DND-41 (cell line): ENCODE results near the gene DENND2A.
"Not testable (repeated sequence)": the region's sequence is repeated elsewhere in the genome, so short reads cannot be mapped to it uniquely, and the experiment has no call there.

Experiments used
- ATAC-seq: fragments of 200-7000 bp; cut with Tn5 transposase; 3 replicates; pipeline ENCODE4 v1.9.1; 2021; ENCODE audit warnings: low read depth; ENCODE audit not compliant: insufficient read depth
- DNase-seq: peaks from one replicate; pipeline ENCODE4 v3.0.0-alpha.2; 2020
- H2AFZ ChIP-seq: 2 replicates; pipeline ENCODE4 v1.6.0; 2012; ENCODE audit warnings: low read depth, low read length
- H3K27ac ChIP-seq: 2 replicates; pipeline ENCODE4 v1.5.1; 2012; ENCODE audit warnings: low read length, inconsistent platforms
- H3K27me3 ChIP-seq: fragments of 200-600 bp; sonication (generic); 2 replicates; pipeline ENCODE4 v1.6.0; 2012; ENCODE audit warnings: low read length, mild to moderate bottlenecking, inconsistent platforms; ENCODE audit not compliant: insufficient read depth, poor library complexity
- H3K36me3 ChIP-seq: 2 replicates; pipeline ENCODE4 v1.5.1; 2012; ENCODE audit warnings: low read length, inconsistent platforms; ENCODE audit not compliant: insufficient read depth
- H3K4me1 ChIP-seq: 2 replicates; pipeline ENCODE4 v1.5.1; 2012; ENCODE audit warnings: mild to moderate bottlenecking, low read length; ENCODE audit not compliant: insufficient read depth
- H3K4me2 ChIP-seq: 2 replicates; pipeline ENCODE4 v1.6.0; 2012; ENCODE audit warnings: mild to moderate bottlenecking, moderate library complexity, low read length, inconsistent platforms; ENCODE audit not compliant: insufficient read depth
- H3K4me3 ChIP-seq, 2 experiments: fragments of 200-600 bp in 1 of 2; shearing (Covaris generic) in 1 of 2; 2 replicates each; pipeline ENCODE4 v1.5.1; 2012 to 2016; ENCODE audit warnings: inconsistent platforms in 2 of 2, low read length in 2 of 2, mild to moderate bottlenecking in 2 of 2, low read depth in 1 of 2, moderate library complexity in 1 of 2
- H3K79me2 ChIP-seq: 2 replicates; pipeline ENCODE4 v1.6.0; 2012; ENCODE audit warnings: low read length, inconsistent platforms; ENCODE audit not compliant: insufficient read depth
- H3K9ac ChIP-seq: 2 replicates; pipeline ENCODE4 v1.6.0; 2012; ENCODE audit warnings: low read depth, mild to moderate bottlenecking, inconsistent platforms, low read length, moderate library complexity
- H3K9me3 ChIP-seq: 2 replicates; pipeline ENCODE4 v1.5.1; 2012; ENCODE audit warnings: low read length, moderate library complexity, mild to moderate bottlenecking, inconsistent platforms; ENCODE audit not compliant: insufficient read depth, severe bottlenecking
- H4K20me1 ChIP-seq: 2 replicates; pipeline ENCODE4 v1.6.0; 2012; ENCODE audit warnings: low read length; ENCODE audit not compliant: insufficient read depth
- EZH2 ChIP-seq: IDR thresholded peaks from 3 replicates; pipeline ENCODE4 v1.6.1; 2012; ENCODE audit warnings: borderline replicate concordance, low read depth, mild to moderate bottlenecking, moderate library complexity, low read length, inconsistent platforms; ENCODE audit not compliant: severe bottlenecking
- TF ChIP-seq, protein P1 (sequence below): IDR thresholded peaks from 2 replicates; pipeline ENCODE4 v1.5.1; 2012; ENCODE audit warnings: borderline replicate concordance, low read length, moderate library complexity, mild to moderate bottlenecking; ENCODE audit not compliant: poor library complexity, severe bottlenecking; ENCODE audit errors: extremely low read depth

The DENND2A gene

DNA sequence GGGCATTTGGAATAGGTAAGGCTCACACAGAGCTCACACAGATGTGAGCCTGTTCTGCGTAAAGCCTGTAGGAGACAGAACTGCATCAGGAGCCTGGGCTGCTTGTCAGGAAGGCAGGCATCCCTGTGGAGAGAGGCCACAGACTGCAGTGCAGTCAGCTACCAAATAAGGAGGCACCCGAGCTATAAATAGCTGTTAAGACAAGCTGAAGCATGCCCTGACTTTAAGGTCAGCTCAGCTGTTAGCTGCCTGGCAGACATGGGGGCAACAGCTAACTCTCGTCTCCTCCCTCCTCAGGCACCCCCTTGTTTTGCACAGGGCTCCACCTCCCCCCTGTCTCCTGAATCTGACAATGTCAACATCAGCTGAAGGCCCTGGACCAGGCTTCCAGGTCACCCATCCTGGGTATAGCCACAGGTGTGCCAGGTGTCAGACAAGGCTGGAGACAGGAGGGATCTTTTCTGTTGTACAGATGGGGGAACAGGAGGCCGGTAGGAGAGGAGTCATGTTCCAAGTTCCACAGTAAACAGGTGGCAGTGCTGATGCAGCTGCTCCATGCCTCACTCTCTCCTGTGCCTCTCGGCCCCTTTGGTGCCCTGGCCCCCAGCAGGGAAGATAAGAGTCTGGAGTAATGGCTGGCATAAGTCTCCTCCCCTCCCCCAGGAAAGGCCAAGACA lies 133.7 kb downstream of the DENND2A start:
- H3K4me2 ChIP-seq, result no peak overlapping the region
- no peaks in the 10 kb centered on the region for H3K36me3 ChIP-seq
- no peak for TF ChIP-seq EZH2
- TF ChIP-seq, protein P1, sequence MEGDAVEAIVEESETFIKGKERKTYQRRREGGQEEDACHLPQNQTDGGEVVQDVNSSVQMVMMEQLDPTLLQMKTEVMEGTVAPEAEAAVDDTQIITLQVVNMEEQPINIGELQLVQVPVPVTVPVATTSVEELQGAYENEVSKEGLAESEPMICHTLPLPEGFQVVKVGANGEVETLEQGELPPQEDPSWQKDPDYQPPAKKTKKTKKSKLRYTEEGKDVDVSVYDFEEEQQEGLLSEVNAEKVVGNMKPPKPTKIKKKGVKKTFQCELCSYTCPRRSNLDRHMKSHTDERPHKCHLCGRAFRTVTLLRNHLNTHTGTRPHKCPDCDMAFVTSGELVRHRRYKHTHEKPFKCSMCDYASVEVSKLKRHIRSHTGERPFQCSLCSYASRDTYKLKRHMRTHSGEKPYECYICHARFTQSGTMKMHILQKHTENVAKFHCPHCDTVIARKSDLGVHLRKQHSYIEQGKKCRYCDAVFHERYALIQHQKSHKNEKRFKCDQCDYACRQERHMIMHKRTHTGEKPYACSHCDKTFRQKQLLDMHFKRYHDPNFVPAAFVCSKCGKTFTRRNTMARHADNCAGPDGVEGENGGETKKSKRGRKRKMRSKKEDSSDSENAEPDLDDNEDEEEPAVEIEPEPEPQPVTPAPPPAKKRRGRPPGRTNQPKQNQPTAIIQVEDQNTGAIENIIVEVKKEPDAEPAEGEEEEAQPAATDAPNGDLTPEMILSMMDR, result no peak
- no peaks in the 10 kb centered on the region for H3K79me2 ChIP-seq
- no peaks in the 10 kb centered on the region for H4K20me1 ChIP-seq
- H3K9me3 ChIP-seq, result no peaks in the 10 kb centered on the region
- no peak for DNase-seq
- no peak overlapping the region for H3K27ac ChIP-seq
- no peak overlapping the region for H3K4me3 ChIP-seq
- no peak overlapping the region for H2AFZ ChIP-seq
- no peaks in the 10 kb centered on the region for H3K4me1 ChIP-seq
- no peak overlapping the region for H3K9ac ChIP-seq
- ATAC-seq, result peak; percentile 29; the same call in 1 of the 3 replicates
- H3K27me3 ChIP-seq, result no peaks in the 10 kb centered on the region

DNA sequence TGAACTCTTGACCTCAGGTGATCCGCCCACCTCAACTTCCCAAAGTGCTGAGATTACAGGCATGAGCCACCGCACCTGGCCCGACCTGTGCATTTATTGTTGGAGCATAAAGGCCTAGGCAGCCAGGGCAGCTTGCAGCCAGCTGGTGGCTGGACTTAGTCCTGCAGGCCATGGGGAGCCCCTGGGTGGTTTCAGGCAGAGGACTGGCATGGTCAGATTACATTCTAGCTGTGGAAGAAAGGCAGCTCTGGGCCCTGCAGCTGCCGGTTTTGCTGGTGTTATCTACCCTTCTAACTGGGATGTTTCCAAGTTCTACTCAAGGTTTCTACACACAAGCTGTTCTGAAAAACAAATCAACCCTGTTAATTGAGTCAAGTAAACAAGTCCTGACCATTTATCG lies 138.6 kb downstream of the DENND2A start:
- Histone ChIP-seq H3K27me3 (no peaks in the 10 kb centered on the region), H3K4me1 (no peaks in the 10 kb centered on the region), H4K20me1 (no peaks in the 10 kb centered on the region), H3K9me3 (no peaks in the 10 kb centered on the region), H2AFZ (no peak overlapping the region), H3K9ac (no peak overlapping the region), H3K4me2 (no peak overlapping the region), H3K4me3 (no peak overlapping the region), H3K27ac (no peak overlapping the region), H3K36me3 (no peaks in the 10 kb centered on the region), H3K79me2 (no peaks in the 10 kb centered on the region)
- DNase-seq, result no peak
- no peak for ATAC-seq
- TF ChIP-seq EZH2, result no peak
- TF ChIP-seq, protein P1, result no peak

DNA sequence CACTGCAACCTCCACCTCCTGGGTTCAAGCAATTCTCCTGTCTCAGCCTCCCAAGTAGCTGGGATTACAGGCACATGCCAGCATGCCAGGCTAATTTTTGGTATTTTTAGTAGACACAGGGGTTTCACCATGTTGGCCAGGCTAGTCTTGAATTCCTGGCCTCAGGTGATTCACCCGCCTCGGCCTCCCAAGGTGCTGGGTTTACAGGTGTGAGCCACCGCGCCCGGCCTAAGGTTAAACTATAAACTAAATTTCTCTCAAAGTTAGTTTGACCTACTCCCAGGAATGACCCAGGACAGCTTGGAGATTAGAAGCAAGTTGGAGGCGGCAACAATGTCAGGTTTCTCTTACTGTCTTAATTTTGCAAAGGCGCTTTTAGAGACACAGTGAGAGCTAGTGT lies 142.8 kb downstream of the DENND2A start:
- not testable (repeated sequence) for H3K27ac ChIP-seq, H3K27me3 ChIP-seq, H4K20me1 ChIP-seq, H3K4me1 ChIP-seq, H3K9ac ChIP-seq, H3K4me3 ChIP-seq, DNase-seq, H3K4me2 ChIP-seq, H2AFZ ChIP-seq, H3K79me2 ChIP-seq, H3K36me3 ChIP-seq, H3K9me3 ChIP-seq, ATAC-seq

DNA sequence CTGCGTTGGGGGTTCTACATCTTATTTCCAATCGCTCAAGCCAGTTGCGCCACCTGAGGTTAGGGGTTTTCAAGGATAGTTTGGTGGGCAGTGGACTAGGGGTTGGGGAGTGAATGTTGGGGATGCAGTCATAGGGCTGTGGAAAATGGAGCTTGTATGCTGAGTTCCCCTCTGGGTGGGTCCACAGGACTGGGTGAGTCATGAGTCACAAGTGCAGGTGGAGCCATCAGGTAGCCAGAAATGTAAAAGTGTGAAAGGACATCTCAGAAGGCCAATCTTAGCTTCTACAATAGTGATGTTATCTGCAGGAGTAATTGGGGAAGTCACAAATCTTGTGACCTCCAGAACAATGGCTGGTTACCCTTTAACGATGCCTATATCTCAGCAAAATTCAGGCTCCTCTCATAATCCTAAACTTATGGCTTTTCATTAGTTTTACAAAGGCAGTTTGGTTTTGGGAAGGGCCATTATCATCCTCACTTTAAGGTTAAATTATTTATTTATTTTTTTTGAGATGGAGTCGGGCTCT lies 143.3 kb downstream of the DENND2A start:
- Histone ChIP-seq H3K36me3 (no peaks in the 10 kb centered on the region), H3K9ac (no peak overlapping the region), H3K27ac (no peak overlapping the region), H2AFZ (no peak overlapping the region), H3K4me2 (no peak overlapping the region), H3K79me2 (no peaks in the 10 kb centered on the region), H4K20me1 (no peaks in the 10 kb centered on the region), H3K4me3 (no peak overlapping the region), H3K9me3 (no peaks in the 10 kb centered on the region), H3K27me3 (no peaks in the 10 kb centered on the region), H3K4me1 (no peaks in the 10 kb centered on the region)
- TF ChIP-seq EZH2, result no peak
- TF ChIP-seq, protein P1, result no peak
- no peak for ATAC-seq
- DNase-seq, result no peak
